Fibroblast of villous mesenchyme (primary cell): Measurements from ENCODE around the gene OMG. TPM values are rescaled to one million over a fixed set of nuclear protein-coding genes. Genes with fewer than 3 reads are reported as not detected.
"Not testable (repeated sequence)": the region's sequence is repeated elsewhere in the genome, so short reads cannot be mapped to it uniquely, and the experiment has no call there.

ENCODE experiments used
- DNase-seq: peaks from one replicate; pipeline ENCODE4 v3.0.0-alpha.2; 2010; ENCODE audit warnings: low read depth
- H3K4me3 ChIP-seq: 2 replicates; pipeline ENCODE4 v1.5.1; 2011; ENCODE audit warnings: low read depth, mild to moderate bottlenecking, low read length
- CTCF ChIP-seq: IDR thresholded peaks from 2 replicates; pipeline ENCODE4 v1.5.1; 2012; ENCODE audit warnings: low read depth, mild to moderate bottlenecking, low read length; ENCODE audit not compliant: insufficient read depth
- total RNA-seq: library from RNA; depleted of rRNA; stranded (reverse); fragments of >200 nt; gene quantifications from 2 replicates; pipeline ENCODE4 v1.2.3, GENCODE V29; 2012

OMG gene
- total RNA-seq, 1 donor: 0.43 TPM

- no peak for TF ChIP-seq CTCF
- no peak overlapping the region for H3K4me3 ChIP-seq
- DNase-seq: no peak
Measured at GRCh38 chr17:31294231-31294630, 2.8 kb downstream of the OMG start.

GRCh38 chr17:31293581-31293980 lies 3.5 kb downstream of the OMG start:
- DNase-seq: no peak
- TF ChIP-seq CTCF: no peak
- H3K4me3 ChIP-seq: no peak overlapping the region

- DNase-seq: no peak
- no peak for TF ChIP-seq CTCF
- H3K4me3 ChIP-seq: no peak overlapping the region
Measured at GRCh38 chr17:31291820-31292219, 5.2 kb downstream of the OMG start.

GRCh38 chr17:31289790-31290189 lies 7.2 kb downstream of the OMG start:
- TF ChIP-seq CTCF: no peak
- no peak for DNase-seq
- H3K4me3 ChIP-seq: no peak overlapping the region

- H3K4me3 ChIP-seq, DNase-seq: not testable (repeated sequence)
Measured at GRCh38 chr17:31287932-31288331, 9.1 kb downstream of the OMG start.

- no peak for DNase-seq
- TF ChIP-seq CTCF: no peak
Measured at GRCh38 chr17:31286587-31286986, 10.5 kb downstream of the OMG start.

GRCh38 chr17:31283841-31284240 lies 13.2 kb downstream of the OMG start:
- peak; percentile 31 for DNase-seq
- H3K4me3 ChIP-seq: no peak overlapping the region
- TF ChIP-seq CTCF: no peak

More at GRCh38 chr17:31286587-31286986, 10.5 kb downstream of the OMG start:
- H3K4me3 ChIP-seq: no peak overlapping the region
